ENCODE results near the gene ZNF157.
"Not testable (repeated sequence)": the region's sequence is repeated elsewhere in the genome, so short reads cannot be mapped to it uniquely, and the experiment has no call there.

The ZNF157 gene

DNA sequence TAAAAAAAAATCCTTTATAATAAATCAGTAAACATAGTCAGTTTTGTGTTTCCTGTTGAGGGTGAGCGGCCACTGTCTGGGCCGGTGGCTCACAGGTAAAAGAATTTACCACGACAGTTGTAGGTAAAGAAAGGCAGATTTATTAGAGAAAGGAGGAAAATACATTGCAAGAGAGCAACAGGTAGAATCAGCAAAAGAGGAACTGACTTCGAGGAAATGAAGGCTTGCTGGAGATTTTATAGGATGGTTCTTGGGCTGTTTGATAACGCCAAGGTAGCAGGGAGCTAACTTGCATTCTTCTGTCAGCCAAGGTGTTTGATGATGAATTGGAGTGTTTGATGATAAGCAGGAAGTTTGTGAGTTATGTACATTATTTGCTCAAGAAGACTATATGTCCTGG is 2.8 kb downstream of the ZNF157 start:
- Histone ChIP-seq H3K4me1 (ENCODE audit: control insufficient read depth in 1 of 2, insufficient read depth in 2 of 2, low read length in 2 of 2) (no peaks in the 10 kb centered on the region), H3K27ac (ENCODE audit: low read length) (no peak overlapping the region), H3K4me3 (ENCODE audit: low read depth in 1 of 2, low read length in 2 of 2) (no peak overlapping the region), H3K27me3 (ENCODE audit: low read depth, low read length) (no peaks in the 10 kb centered on the region), H3K9me3 (ENCODE audit: control insufficient read depth in 1 of 2, low read length in 2 of 2) (no peaks in the 10 kb centered on the region), H3K36me3 (ENCODE audit: control insufficient read depth in 1 of 2, insufficient read depth in 2 of 2, low read length in 2 of 2) (no peaks in the 10 kb centered on the region)

DNA sequence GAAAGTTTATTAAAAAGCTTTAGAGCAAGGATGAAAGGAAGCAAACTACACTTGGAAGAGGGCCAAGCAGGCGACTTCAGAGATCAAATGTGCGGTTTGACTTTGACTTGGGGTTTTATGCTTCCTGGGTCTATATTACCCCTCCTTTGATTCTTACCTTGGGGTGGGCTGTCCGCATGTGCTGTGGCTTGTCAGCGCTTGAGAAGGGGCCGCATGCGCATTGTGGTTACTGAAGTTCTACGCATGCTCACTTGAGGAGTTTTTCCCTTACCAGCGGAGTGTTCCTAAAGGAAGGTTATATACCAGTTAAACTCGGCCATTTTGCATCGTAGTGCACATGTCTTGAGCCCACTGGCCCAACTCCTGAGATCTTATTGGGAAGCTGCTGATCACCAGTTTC is 9.9 kb downstream of the ZNF157 start:
- H3K36me3 ChIP-seq (ENCODE audit: control insufficient read depth in 1 of 2, insufficient read depth in 2 of 2, low read length in 2 of 2), result no peaks in the 10 kb centered on the region
- no peaks in the 10 kb centered on the region for H3K4me1 ChIP-seq (ENCODE audit: control insufficient read depth in 1 of 2, insufficient read depth in 2 of 2, low read length in 2 of 2)
- H3K4me3 ChIP-seq (ENCODE audit: low read depth in 1 of 2, low read length in 2 of 2), result no peak overlapping the region
- no peaks in the 10 kb centered on the region for H3K9me3 ChIP-seq (ENCODE audit: control insufficient read depth in 1 of 2, low read length in 2 of 2)
- no peaks in the 10 kb centered on the region for H3K27me3 ChIP-seq (ENCODE audit: low read depth, low read length)
- no peak overlapping the region for H3K27ac ChIP-seq (ENCODE audit: low read length)

DNA sequence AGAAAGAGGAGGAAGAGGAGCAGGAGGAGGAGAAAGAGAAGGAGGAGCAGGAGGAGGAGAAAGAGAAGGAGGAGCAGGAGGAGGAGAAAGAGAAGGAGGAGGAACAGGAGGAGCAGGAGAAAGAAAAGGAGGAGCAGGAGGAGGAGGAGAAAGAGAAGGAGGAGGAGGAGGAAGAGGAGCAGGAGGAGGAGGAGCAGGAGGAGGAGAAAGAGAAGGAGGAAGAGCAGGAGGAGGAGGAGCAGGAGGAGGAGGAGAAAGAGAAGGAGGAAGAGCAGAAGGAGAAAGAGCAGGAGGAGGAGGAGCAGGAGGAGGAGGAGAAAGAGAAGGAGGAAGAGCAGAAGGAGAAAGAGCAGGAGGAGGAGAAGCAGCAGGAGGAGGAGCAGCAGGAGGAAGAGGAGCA is 10.5 kb downstream of the ZNF157 start:
- H3K9me3 ChIP-seq (ENCODE audit: control insufficient read depth in 1 of 2, low read length in 2 of 2); H3K4me1 ChIP-seq (ENCODE audit: control insufficient read depth in 1 of 2, insufficient read depth in 2 of 2, low read length in 2 of 2); H3K4me3 ChIP-seq (ENCODE audit: low read depth in 1 of 2, low read length in 2 of 2); H3K27me3 ChIP-seq (ENCODE audit: low read depth, low read length); H3K27ac ChIP-seq (ENCODE audit: low read length); H3K36me3 ChIP-seq (ENCODE audit: control insufficient read depth in 1 of 2, insufficient read depth in 2 of 2, low read length in 2 of 2): not testable (repeated sequence)

DNA sequence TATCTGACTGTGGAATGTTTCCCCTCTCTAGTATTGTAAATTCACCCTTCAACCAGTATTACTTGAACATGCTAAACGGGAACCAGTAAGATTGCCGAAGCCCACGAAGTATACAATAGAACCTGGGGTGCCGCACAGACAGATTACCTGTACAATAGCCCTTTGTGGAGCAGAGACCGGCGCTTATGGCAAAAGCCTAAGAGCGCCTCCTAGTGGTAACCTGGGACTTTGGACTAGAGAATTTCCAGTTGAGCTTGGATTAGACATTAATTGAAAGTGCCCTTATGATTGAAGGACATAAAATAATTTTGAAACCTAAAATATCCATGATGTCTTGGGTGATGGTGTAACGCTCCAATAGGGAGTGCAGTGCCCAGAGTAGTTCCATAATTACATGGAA is 14.1 kb downstream of the ZNF157 start:
- Histone ChIP-seq H3K36me3 (ENCODE audit: control insufficient read depth in 1 of 2, insufficient read depth in 2 of 2, low read length in 2 of 2) (no peaks in the 10 kb centered on the region), H3K27me3 (ENCODE audit: low read depth, low read length) (no peaks in the 10 kb centered on the region), H3K27ac (ENCODE audit: low read length) (no peak overlapping the region), H3K9me3 (ENCODE audit: control insufficient read depth in 1 of 2, low read length in 2 of 2) (no peaks in the 10 kb centered on the region), H3K4me3 (ENCODE audit: low read depth in 1 of 2, low read length in 2 of 2) (no peak overlapping the region), H3K4me1 (ENCODE audit: control insufficient read depth in 1 of 2, insufficient read depth in 2 of 2, low read length in 2 of 2) (no peaks in the 10 kb centered on the region)

DNA sequence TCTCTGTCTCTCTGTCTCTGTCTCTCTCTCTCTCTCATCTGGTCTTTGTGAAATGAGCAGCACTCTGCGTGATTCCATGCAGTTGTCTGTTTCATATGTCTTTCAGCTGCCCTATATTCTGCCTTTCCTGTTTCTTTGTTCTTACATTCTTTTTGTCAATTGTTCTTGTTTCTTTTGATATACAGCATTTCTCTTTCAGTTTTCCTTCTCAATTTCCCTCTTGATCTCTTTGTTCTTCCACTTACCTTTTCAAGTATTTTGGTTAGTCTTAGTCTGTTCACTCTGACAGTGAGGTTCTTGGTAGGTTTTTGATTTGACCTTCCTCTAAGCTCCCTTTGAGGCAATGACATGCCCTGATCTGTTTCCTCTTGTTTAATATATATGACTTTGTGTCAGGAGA is 20.4 kb downstream of the ZNF157 start:
- H3K9me3 ChIP-seq (ENCODE audit: control insufficient read depth in 1 of 2, low read length in 2 of 2), result no peaks in the 10 kb centered on the region
- no peaks in the 10 kb centered on the region for H3K36me3 ChIP-seq (ENCODE audit: control insufficient read depth in 1 of 2, insufficient read depth in 2 of 2, low read length in 2 of 2)
- H3K4me3 ChIP-seq (ENCODE audit: low read depth in 1 of 2, low read length in 2 of 2), result no peak overlapping the region
- H3K27ac ChIP-seq (ENCODE audit: low read length), result no peak overlapping the region
- no peaks in the 10 kb centered on the region for H3K4me1 ChIP-seq (ENCODE audit: control insufficient read depth in 1 of 2, insufficient read depth in 2 of 2, low read length in 2 of 2)
- H3K27me3 ChIP-seq (ENCODE audit: low read depth, low read length), result no peaks in the 10 kb centered on the region

DNA sequence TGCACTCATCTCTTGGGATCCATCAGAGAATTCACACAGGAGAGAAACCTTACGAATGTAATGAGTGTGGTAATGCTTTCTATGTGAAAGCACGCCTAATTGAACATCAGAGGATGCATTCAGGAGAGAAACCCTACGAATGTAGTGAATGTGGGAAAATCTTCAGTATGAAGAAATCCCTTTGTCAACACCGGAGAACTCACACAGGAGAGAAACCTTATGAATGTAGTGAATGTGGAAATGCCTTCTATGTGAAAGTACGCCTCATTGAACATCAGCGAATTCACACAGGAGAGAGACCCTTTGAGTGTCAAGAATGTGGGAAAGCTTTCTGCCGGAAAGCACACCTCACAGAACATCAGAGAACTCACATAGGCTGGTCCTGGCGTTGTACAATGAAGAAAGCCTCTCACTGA is 42.8 kb downstream of the ZNF157 start:
- no peaks in the 10 kb centered on the region for H3K4me1 ChIP-seq (ENCODE audit: control insufficient read depth in 1 of 2, insufficient read depth in 2 of 2, low read length in 2 of 2)
- H3K4me3 ChIP-seq (ENCODE audit: low read depth in 1 of 2, low read length in 2 of 2), result peak overlapping the region in 1 of 2 donors; percentile 5
- peaks cover 0 to 18% of the 10 kb centered on the region in 2 donors for H3K36me3 ChIP-seq (ENCODE audit: control insufficient read depth in 1 of 2, insufficient read depth in 2 of 2, low read length in 2 of 2)
- H3K27me3 ChIP-seq (ENCODE audit: low read depth, low read length), result no peaks in the 10 kb centered on the region
- H3K9me3 ChIP-seq (ENCODE audit: control insufficient read depth in 1 of 2, low read length in 2 of 2), result peaks cover 0 to 17% of the 10 kb centered on the region in 2 donors
- H3K27ac ChIP-seq (ENCODE audit: low read length), result no peak overlapping the region

DNA sequence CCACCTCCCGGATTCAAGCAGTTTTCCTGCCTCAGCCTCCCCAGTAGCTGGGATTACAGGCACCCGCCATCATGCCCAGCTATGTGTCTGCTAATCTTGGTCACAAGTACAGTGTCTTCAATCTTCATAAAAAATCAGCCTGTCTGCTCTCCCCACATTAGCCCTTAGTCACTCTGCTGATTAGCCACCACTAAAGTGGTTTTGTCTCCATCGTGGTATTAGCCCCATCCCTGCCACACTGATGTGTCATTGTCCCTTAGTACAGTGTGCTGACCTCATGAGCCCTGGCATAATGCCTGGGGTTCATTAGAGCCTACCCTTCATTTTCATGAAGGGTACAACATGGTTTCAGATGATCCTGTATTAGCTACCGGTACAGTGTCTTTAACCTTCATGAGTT is 49.9 kb downstream of the ZNF157 start:
- Histone ChIP-seq H3K4me3 (ENCODE audit: low read depth in 1 of 2, low read length in 2 of 2) (no peak overlapping the region), H3K27me3 (ENCODE audit: low read depth, low read length) (no peaks in the 10 kb centered on the region), H3K36me3 (ENCODE audit: control insufficient read depth in 1 of 2, insufficient read depth in 2 of 2, low read length in 2 of 2) (no peaks in the 10 kb centered on the region), H3K9me3 (ENCODE audit: control insufficient read depth in 1 of 2, low read length in 2 of 2) (no peaks in the 10 kb centered on the region), H3K4me1 (ENCODE audit: control insufficient read depth in 1 of 2, insufficient read depth in 2 of 2, low read length in 2 of 2) (no peaks in the 10 kb centered on the region), H3K27ac (ENCODE audit: low read length) (no peak overlapping the region)

DNA sequence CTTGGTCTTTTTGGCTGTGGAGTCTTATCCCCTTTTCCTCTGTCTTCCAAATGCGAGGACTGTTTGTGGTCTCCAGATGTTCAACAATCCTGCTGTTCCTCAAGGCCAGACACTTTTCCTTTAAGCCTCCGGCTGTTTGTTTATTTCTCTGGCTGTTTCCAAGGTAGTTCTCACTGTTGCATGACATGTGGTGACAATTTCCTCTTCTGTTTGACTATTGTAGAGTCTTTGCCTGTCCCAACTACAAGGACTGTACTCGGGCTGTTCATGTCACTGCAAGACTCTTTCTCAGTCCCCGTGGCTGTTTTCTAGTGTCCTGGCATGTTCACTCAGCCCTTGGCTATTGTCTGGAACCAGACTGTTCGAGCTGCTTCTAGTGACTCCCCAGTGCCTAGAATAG is 50.6 kb downstream of the ZNF157 start:
- H3K27ac ChIP-seq (ENCODE audit: low read length), result no peak overlapping the region
- no peaks in the 10 kb centered on the region for H3K4me1 ChIP-seq (ENCODE audit: control insufficient read depth in 1 of 2, insufficient read depth in 2 of 2, low read length in 2 of 2)
- no peaks in the 10 kb centered on the region for H3K9me3 ChIP-seq (ENCODE audit: control insufficient read depth in 1 of 2, low read length in 2 of 2)
- H3K27me3 ChIP-seq (ENCODE audit: low read depth, low read length), result no peaks in the 10 kb centered on the region
- no peaks in the 10 kb centered on the region for H3K36me3 ChIP-seq (ENCODE audit: control insufficient read depth in 1 of 2, insufficient read depth in 2 of 2, low read length in 2 of 2)
- H3K4me3 ChIP-seq (ENCODE audit: low read depth in 1 of 2, low read length in 2 of 2), result no peak overlapping the region

DNA sequence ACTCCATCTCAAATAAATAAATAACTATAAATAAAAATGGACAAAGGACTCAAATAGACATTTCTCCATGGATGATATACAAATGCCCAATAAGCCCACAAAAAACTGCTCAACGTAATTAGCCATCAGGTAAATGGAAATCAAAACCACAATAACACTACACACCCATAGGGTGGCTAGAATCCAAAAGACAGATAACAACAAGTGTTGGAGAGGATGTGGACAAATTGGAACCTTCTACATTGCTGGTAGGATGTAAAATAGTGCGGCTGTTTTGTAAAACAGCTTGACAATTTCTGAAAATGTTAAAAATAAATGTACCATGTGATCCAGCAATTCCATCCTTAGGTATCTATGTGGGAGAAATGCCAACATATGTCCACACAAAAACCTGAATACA is 52.1 kb downstream of the ZNF157 start:
- Histone ChIP-seq H3K27ac (ENCODE audit: low read length) (no peak overlapping the region), H3K4me3 (ENCODE audit: low read depth in 1 of 2, low read length in 2 of 2) (no peak overlapping the region), H3K36me3 (ENCODE audit: control insufficient read depth in 1 of 2, insufficient read depth in 2 of 2, low read length in 2 of 2) (no peaks in the 10 kb centered on the region), H3K27me3 (ENCODE audit: low read depth, low read length) (no peaks in the 10 kb centered on the region), H3K4me1 (ENCODE audit: control insufficient read depth in 1 of 2, insufficient read depth in 2 of 2, low read length in 2 of 2) (no peaks in the 10 kb centered on the region), H3K9me3 (ENCODE audit: control insufficient read depth in 1 of 2, low read length in 2 of 2) (no peaks in the 10 kb centered on the region)

DNA sequence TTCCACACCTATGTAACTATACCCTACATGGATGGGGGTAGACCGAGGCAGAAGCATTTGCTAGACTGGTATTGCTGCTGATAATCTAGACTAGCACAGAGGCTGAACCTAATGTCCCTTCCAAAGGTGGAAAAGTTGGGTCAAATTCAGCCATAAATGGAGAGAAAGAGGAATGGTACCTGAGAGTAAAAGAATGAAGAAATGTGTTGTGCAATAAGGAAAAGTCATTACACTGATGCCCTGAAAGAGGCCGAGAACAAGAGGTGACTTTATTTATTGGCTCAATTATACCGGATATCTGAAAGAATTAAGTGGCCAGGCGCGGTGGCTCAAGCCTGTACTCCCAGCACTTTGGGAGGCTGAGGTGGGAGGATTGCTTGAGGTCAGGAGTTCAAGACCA is 60.5 kb downstream of the ZNF157 start:
- no peaks in the 10 kb centered on the region for H3K27me3 ChIP-seq (ENCODE audit: low read depth, low read length)
- no peaks in the 10 kb centered on the region for H3K4me1 ChIP-seq (ENCODE audit: control insufficient read depth in 1 of 2, insufficient read depth in 2 of 2, low read length in 2 of 2)
- H3K4me3 ChIP-seq (ENCODE audit: low read depth in 1 of 2, low read length in 2 of 2), result no peak overlapping the region
- H3K36me3 ChIP-seq (ENCODE audit: control insufficient read depth in 1 of 2, insufficient read depth in 2 of 2, low read length in 2 of 2), result no peaks in the 10 kb centered on the region
- H3K27ac ChIP-seq (ENCODE audit: low read length), result no peak overlapping the region
- no peaks in the 10 kb centered on the region for H3K9me3 ChIP-seq (ENCODE audit: control insufficient read depth in 1 of 2, low read length in 2 of 2)

DNA sequence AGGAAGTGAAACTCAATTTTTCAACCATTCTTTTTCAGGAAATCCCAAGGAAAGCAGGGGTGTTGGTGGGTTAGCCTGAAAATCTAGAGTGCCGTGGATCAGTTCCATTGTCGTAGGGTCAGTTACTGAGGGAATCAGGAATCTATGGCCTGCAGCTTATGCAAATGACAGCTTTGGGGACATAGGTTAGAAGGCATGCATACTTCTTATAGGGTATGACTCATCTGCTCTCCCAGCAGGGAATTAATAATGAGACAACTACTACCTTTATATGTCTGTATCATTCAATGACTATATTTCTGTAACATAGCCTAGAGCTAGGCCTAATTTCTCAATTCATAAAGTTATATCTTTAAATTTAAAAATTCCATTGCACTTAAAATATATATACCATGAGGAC is 76.1 kb downstream of the ZNF157 start:
- no peak overlapping the region for H3K27ac ChIP-seq (ENCODE audit: low read length)
- H3K4me3 ChIP-seq (ENCODE audit: low read depth in 1 of 2, low read length in 2 of 2), result no peak overlapping the region
- peaks cover 26 to 32% of the 10 kb centered on the region in 2 donors for H3K36me3 ChIP-seq (ENCODE audit: control insufficient read depth in 1 of 2, insufficient read depth in 2 of 2, low read length in 2 of 2)
- H3K9me3 ChIP-seq (ENCODE audit: control insufficient read depth in 1 of 2, low read length in 2 of 2), result peaks cover 3 to 6% of the 10 kb centered on the region in 2 donors
- H3K27me3 ChIP-seq (ENCODE audit: low read depth, low read length), result no peaks in the 10 kb centered on the region
- H3K4me1 ChIP-seq (ENCODE audit: control insufficient read depth in 1 of 2, insufficient read depth in 2 of 2, low read length in 2 of 2), result no peaks in the 10 kb centered on the region

DNA sequence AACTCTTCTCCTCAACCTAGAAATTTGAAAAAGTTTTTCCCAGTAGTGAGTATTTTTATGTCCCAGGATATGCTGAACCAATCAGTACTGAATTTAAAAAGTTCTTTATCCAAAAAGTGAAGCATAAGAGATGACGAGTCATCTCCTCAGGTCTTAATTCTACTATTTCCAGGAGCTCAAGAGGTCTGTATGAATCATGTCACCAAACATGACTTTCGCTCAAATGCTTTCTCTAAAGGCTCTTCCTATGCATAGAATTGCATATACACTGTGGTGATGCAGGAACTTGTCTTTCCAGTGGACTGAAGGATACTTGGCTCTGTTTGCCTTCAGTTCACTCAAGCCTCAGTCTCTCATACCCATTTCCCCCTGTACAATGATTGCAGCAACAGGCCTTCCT is 76.6 kb downstream of the ZNF157 start:
- H3K4me3 ChIP-seq (ENCODE audit: low read depth in 1 of 2, low read length in 2 of 2), result no peak overlapping the region
- H3K4me1 ChIP-seq (ENCODE audit: control insufficient read depth in 1 of 2, insufficient read depth in 2 of 2, low read length in 2 of 2), result no peaks in the 10 kb centered on the region
- no peak overlapping the region for H3K27ac ChIP-seq (ENCODE audit: low read length)
- H3K27me3 ChIP-seq (ENCODE audit: low read depth, low read length), result no peaks in the 10 kb centered on the region
- H3K36me3 ChIP-seq (ENCODE audit: control insufficient read depth in 1 of 2, insufficient read depth in 2 of 2, low read length in 2 of 2), result peaks cover 26 to 33% of the 10 kb centered on the region in 2 donors
- H3K9me3 ChIP-seq (ENCODE audit: control insufficient read depth in 1 of 2, low read length in 2 of 2), result peaks cover 3 to 6% of the 10 kb centered on the region in 2 donors
